NOMO-1 treated with dmso at 0.1 percent for 144 hours (cell line): ENCODE data around the gene AUTS2.
"Not testable (repeated sequence)": the region's sequence is repeated elsewhere in the genome, so short reads cannot be mapped to it uniquely, and the experiment has no call there.

Experiments
- DNase-seq: peaks from one replicate; lab custom pipeline; 2025; ENCODE audit not compliant: unreplicated experiment; lab: John Stamatoyannopoulos, UW

The AUTS2 gene

DNA sequence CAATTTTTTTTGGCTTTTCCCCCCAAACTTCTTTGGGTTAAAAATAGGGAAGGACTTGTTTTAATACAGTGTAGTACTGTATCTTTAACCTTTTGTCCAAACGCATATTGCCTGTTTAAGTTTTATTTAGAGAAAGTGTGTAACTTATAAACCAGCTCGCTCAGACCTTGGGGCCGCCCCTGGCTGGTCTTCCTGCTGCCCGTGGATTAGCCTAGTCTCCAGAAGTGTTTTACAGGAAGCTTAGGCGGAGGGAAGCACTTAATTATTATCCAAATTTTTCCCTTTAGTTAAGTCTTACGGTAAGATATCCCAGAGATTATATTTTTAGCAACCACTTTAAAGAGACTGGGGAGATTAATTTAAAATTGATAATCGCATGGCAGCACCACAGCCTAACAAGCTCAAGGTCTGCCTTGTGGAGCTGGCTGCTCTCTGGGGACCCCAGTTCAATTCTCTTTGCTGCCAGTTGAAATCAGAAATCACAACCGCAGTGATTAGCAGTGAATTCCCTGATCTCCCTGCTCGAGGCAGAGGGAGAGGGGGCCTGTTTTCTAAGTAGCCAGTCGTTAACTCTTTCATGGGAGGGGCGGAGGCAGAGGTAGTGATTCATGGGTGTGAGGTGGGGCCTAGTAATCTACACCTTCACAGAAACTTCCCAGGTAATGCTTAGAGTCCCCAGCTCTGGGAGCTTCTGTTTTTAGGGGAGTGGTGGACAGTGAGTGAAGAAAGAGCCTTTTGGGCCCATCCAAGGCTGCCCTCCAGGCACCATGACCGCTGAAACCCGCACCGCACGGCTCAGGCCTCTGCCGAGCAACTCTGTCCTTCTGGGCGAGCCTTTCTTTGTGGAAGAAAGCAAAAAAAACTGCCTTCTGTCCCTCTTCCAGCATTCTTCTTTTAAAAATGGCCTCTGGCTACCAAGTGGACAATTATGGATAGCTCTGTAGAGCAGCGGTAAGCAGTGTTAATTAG, 984.9 kb downstream of the AUTS2 start:
- DNase-seq: no peak

DNA sequence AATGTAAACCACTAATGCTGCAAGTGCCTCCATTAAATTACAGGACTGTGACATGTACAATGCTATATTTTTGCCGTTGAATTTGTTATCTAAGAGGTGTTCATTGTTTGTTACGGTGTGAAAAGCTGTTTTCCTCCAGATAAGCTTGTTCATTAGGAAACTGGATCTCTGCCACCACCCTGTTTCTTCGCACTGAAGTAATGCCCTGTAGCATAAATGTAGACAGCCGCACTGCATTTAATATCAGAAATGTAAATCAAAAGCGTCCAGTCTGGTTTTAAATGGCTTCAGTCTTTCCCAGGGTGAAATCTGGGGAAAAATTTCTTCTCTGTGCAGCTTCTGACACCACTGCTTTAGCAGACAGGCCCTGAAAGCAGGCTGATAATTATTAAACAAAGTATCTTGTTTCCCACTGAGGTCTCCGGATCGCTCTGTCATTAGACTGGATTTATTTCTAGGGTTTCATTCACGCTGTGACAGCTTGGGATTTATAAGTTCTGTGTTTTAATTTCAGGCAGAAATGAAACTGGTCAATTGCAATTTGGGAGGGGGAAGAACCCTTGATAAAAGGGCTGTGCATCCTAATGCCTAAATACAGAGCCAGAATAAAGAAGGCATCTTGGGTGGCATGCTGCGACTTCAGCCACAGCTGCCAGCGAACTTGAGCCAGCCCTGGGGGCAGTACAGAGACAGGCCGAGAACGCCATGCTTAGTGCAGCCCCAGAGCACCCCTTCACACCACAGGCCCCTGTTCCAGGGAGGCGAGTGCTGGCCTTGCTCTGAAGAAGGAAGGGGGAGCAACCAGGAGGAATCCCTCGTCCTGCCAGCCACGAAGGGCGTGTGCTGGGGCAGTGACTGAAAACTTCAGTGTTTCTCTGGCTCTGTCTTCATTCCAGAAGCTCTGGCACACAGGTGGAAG, 985.9 kb downstream of the AUTS2 start:
- no peak for DNase-seq

DNA sequence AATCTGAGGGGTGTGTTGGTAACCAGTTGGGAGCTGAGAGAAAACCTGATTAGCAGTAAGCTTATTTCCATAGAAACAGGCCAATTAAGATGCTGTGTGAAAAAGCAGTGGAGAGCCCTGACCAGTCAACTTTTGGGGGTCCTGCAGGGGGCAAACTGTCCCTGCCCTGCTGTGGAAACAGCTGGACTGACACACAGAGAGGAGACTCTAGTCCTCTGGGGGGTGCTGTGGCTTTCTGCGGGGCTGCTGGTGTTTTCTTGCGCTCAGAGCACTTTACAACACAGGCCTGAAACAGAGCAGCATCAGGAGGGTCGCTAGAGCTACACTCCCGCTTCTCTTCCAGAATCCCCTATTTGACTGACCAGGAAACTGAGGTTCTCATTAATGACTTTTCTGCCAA, 986.8 kb downstream of the AUTS2 start:
- no peak for DNase-seq

DNA sequence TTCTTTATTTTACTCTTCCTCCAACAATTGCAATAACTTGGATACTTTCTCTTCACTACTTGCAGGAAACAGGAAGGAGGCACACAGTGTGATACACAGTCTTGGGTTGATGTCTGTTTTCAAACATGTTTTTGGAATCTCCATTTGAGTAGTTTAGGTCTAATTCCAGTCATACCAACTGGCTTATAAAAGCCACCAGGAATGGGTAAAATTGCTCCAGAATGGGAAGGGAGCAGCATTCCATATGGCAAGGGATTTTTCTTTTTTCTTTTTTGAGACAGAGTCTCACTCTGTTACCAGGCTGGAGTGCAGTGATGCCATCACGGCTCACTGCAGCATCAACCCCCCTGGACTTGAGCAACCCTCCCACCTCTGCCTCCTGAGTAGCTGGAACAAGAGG, 988.5 kb downstream of the AUTS2 start:
- DNase-seq: no peak

- DNase-seq: no peak
Observed at GRCh38 chr7:70587739-70588138, 989.5 kb downstream of the AUTS2 start.

DNA sequence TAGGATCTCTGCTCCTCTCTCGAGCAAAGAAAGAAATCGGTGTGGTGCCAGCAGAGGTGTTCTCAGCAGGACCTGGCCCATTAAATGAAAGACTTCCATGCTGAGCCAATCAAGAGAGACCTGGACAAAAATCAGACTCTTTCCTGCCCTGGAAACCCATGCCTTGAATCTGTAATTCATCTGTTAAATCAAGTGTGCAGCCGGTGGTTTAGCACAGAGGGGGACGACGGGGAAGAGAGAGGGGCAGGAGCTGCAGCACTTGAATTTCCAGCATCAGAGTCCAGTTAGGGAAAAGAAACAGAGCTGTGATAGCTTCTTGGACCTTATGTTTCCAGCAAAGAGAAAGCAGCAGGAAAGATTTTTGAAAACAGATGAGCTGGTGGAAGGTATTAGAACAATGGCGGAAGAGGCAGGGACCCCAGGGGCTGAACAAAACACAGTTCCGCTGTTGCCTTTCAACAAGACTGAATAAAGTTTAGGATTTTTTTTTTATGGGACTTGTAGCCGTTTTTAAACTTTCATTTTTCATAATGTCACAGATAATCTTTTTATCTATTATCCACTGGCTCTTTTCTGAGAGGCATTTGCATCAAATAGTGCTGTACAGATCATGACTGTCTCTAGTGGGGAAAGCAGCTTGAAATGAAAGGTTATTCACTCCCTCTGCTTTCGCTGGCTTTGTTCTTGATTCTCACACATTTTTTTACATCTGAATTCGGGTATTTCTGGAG, 990.1 kb downstream of the AUTS2 start:
- DNase-seq: no peak

DNA sequence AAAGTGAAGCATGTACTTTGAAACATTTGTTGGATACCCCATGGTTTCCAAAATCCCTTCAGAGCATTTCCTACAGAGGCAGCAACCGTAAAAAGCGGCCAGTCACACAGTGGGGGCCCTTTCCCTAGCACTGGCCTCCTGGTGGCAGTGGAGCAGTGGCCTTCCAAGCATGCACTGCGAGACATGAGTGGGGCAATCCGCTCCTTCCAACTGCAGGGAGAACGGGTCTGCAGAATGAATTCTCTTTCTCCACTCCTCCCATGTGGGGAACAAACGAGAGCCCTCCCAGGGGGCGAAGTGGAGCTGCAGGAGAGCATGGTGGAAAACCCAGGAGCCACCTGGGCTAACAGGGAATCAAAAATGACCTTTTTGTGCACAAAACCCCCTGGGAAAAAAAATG, 990.7 kb downstream of the AUTS2 start:
- no peak for DNase-seq

DNA sequence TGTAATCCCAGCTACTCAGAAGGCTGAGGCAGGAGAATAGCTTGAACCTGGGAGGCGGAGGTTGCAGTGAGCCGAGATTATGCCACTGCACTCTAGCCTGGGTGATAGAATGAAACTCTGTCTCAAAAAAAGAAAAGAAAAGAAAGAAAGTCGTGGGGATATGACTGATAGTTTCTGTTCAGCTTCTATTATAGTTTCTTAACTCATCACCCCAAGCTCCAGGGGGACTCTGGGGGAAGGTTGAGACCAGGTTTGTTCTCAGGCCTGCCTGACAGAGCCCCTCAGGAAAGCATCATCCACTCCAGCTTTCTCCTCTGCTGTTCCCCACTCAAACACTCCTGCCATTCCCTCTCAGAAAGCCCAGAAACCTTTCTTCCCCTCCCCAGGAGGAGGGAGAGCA, 991.3 kb downstream of the AUTS2 start:
- DNase-seq: no peak

- DNase-seq: no peak
Observed at GRCh38 chr7:70590126-70590854, 992.0 kb downstream of the AUTS2 start.

GRCh38 chr7:70591643-70592042, 993.4 kb downstream of the AUTS2 start:
- DNase-seq: no peak

GRCh38 chr7:70592171-70592570, 993.9 kb downstream of the AUTS2 start:
- DNase-seq: no peak

- no peak for DNase-seq
Observed at GRCh38 chr7:70594170-70594569, 995.9 kb downstream of the AUTS2 start.

DNA sequence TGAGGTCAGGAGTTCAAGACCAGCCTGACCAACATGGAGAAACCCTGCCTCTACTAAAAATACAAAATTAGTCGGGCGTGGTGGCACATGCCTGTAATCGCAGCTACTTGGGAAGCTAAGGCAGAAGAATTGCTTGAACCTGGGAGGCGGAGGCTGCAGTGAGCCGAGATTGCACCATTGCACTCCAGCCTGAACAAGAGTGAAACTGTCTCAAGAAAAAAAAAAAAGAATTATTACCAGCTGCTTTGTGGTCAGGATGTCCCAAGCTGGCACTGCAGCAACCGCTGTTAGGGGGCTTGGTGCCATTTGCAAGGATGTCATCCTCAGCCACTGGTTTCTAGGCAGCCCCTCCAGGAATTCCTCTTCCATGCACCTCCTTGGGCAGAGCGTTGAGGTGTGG, 996.6 kb downstream of the AUTS2 start:
- not testable (repeated sequence) for DNase-seq

- DNase-seq: no peak
Observed at GRCh38 chr7:70595370-70595754, 997.1 kb downstream of the AUTS2 start.

DNA sequence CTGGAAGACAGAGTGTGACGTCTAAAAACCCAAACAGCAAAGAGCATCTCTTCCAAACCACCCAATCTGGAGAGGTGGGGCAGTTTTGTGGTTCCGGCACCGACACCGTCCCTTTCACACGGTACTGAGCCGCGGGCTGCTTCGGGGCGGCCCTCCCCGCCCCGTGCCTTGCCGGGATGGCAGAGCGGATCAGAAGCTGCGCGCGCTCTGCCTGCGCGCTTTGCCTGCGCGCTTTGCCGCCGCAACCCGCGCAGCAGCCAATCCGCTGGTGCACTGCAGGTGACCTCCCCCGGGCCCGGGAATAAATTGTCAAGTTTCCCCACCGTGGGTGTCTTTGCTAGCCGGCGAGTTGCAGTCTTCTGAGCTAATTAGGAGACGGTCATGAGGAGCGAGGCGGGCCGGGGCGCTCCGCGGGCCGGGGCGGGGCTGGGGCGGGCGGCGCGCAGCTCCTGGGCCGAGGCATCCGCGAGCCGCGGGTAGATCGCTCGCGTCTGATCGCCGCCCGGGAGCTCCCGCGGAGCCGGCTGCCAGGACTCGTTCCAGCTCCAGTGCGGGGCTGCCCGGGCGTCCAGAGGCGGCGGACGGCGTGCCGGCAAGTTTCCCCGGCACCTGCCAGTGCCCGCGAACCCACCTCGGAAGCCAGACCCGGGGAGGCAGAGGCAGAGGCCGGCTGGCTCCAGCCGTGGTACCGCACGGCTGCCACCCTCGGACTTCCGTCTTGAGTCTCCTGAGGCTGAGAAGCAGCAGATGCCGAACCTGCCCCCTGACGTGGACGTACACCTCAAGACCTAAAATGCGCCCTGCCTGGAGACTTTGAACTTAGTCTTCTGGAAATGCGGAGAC, 997.7 kb downstream of the AUTS2 start:
- no peak for DNase-seq

DNA sequence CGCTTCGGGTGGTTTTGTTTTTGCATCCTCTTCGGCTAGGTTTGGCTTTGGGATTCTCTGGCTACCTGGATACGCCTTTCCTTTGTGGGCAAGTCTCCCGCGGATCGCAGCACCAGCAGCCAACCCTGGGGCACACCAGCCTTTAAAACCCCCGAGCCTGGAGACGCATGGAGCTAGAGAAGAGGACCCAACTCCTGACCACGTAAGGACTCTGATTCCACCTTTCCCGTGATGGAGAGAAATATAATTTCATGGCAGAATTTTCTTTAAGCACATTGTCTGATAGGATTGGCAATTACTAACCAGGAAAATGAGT, 998.3 kb downstream of the AUTS2 start:
- no peak for DNase-seq

GRCh38 chr7:70597066-70597465, 998.8 kb downstream of the AUTS2 start:
- DNase-seq: no peak

DNA sequence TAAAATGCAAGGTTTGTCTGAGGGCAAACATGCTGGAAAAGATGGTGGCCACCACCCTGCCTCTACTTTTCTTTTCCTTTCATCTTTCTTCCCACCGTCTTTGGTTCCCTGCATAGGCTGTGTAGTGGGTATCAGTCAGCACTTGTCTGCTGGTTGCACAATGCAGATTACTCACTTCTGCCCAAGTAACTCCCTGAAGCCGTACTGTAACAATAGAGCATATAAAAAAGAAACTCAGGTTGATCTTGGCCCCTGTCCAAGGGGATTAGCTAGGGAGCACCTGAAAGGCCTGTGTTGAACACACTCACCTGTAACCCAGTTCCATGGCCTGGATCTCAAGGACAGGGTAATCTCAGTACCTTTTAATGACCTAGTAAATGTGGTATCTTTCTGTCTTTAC, 1000.7 kb downstream of the AUTS2 start:
- DNase-seq: no peak

- no peak for DNase-seq
Observed at GRCh38 chr7:70599446-70600190, 1001.3 kb downstream of the AUTS2 start.
